Activated CD8-positive, alpha-beta T cell treated with anti-CD3 and anti-CD28 coated beads for 36 hours (primary cell): ENCODE results near the gene ADAMTS20. TPM values are rescaled to one million over a fixed set of nuclear protein-coding genes. Genes with fewer than 3 reads are reported as not detected.

ENCODE experiments used
- ATAC-seq: fragments of 200-7000 bp; cut with Tn5 transposase; one replicate; pipeline ENCODE4 v1.10.0; 2021; ENCODE audit warnings: mild to moderate bottlenecking, moderate library complexity
- CTCF ChIA-PET: fragments of 350-600 bp; sonication (Branson Sonifier 250); formaldehyde crosslinking; loops from one replicate; lab custom pipeline; 2021; ENCODE audit warnings: antibody characterized with exemption; lab: Charles Lee
- POLR2A ChIA-PET: fragments of 350-600 bp; sonication (Branson Sonifier 250); formaldehyde crosslinking; loops from one replicate; lab custom pipeline; 2021; ENCODE audit warnings: antibody characterized with exemption; lab: Charles Lee
- DNase-seq: peaks from one replicate; pipeline ENCODE4 v3.0.0-alpha.2; 2020
- H3K27ac Mint-ChIP-seq: one replicate; pipeline ENCODE4 v1.8.0; 2021; ENCODE audit warnings: mild to moderate bottlenecking, mixed read lengths
- H3K27me3 Mint-ChIP-seq: one replicate; pipeline ENCODE4 v1.8.0; 2021; ENCODE audit warnings: mixed read lengths
- H3K36me3 Mint-ChIP-seq: one replicate; pipeline ENCODE4 v1.8.0; 2021; ENCODE audit warnings: low read depth, mixed read lengths
- H3K4me1 Mint-ChIP-seq: one replicate; pipeline ENCODE4 v1.8.0; 2021; ENCODE audit warnings: low read depth, mixed read lengths
- H3K4me3 Mint-ChIP-seq: one replicate; pipeline ENCODE4 v1.8.0; 2021; ENCODE audit warnings: mild to moderate bottlenecking, moderate library complexity, mixed read lengths
- H3K9me3 Mint-ChIP-seq: one replicate; pipeline ENCODE4 v1.8.0; 2021; ENCODE audit warnings: mixed read lengths
- intact Hi-C: fragments of 100-400 bp; cut with micrococcal nuclease; formaldehyde crosslinking; loops from one replicate; pipeline ENCODE4 v1.10.0; 2022
- total RNA-seq, 2 experiments: library from RNA; stranded (reverse); gene quantifications; one replicate each; pipeline ENCODE4 v1.2.3, GENCODE V29; 2021
- TF ChIP-seq, protein P1 (sequence below): fragments of 200-600 bp; IDR thresholded peaks from one replicate; pipeline ENCODE4 v1.8.0; 2022; ENCODE audit warnings: antibody characterized with exemption, mild to moderate bottlenecking

ADAMTS20 gene
- total RNA-seq, 2 experiments from 2014 or later = not detected

GRCh38 chr12:43402436-43402835, 149.6 kb downstream of the ADAMTS20 start:
- CTCF ChIA-PET = no interaction called here
- Mint-ChIP-seq H3K9me3 (no peaks in the 10 kb centered on the region), H3K4me1 (no peaks in the 10 kb centered on the region), H3K27me3 (no peaks in the 10 kb centered on the region), H3K27ac (no peak overlapping the region), H3K4me3 (no peak overlapping the region), H3K36me3 (no peaks in the 10 kb centered on the region)
- TF ChIP-seq, protein P1, sequence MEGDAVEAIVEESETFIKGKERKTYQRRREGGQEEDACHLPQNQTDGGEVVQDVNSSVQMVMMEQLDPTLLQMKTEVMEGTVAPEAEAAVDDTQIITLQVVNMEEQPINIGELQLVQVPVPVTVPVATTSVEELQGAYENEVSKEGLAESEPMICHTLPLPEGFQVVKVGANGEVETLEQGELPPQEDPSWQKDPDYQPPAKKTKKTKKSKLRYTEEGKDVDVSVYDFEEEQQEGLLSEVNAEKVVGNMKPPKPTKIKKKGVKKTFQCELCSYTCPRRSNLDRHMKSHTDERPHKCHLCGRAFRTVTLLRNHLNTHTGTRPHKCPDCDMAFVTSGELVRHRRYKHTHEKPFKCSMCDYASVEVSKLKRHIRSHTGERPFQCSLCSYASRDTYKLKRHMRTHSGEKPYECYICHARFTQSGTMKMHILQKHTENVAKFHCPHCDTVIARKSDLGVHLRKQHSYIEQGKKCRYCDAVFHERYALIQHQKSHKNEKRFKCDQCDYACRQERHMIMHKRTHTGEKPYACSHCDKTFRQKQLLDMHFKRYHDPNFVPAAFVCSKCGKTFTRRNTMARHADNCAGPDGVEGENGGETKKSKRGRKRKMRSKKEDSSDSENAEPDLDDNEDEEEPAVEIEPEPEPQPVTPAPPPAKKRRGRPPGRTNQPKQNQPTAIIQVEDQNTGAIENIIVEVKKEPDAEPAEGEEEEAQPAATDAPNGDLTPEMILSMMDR = no peak
- ATAC-seq (no peak), DNase-seq (no peak)
- POLR2A ChIA-PET = no interaction called here
- intact Hi-C loops = no loop called here

GRCh38 chr12:43401096-43401495, 150.9 kb downstream of the ADAMTS20 start:
- CTCF ChIA-PET = no interaction called here
- POLR2A ChIA-PET = no interaction called here
- DNase-seq = no peak
- no peak overlapping the region for H3K27ac Mint-ChIP-seq
- H3K4me3 Mint-ChIP-seq = no peak overlapping the region
- TF ChIP-seq, protein P1 = no peak
- no peaks in the 10 kb centered on the region for H3K4me1 Mint-ChIP-seq
- no peak for ATAC-seq
- intact Hi-C loops = no loop called here
- H3K9me3 Mint-ChIP-seq = no peaks in the 10 kb centered on the region
- no peaks in the 10 kb centered on the region for H3K36me3 Mint-ChIP-seq
- no peaks in the 10 kb centered on the region for H3K27me3 Mint-ChIP-seq

DNA sequence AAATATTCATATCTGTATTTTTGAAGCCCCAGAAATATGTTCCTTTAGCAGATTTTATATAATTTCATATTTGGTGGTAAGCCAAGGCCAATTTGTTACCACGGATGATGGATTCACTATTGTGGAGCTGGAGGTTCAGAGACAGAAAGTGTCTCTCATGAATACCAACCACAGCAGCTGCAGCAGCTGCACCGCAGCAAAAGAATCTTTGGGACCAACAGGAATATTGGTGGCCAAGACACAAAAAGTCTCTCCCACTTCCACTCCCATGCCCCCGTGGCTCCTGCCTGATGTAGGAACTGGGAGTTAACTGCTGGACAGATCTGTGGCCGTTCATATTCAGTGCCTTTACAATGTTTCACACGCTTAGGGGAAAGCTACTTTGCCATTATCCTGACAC, 155.3 kb downstream of the ADAMTS20 start:
- H3K36me3 Mint-ChIP-seq = no peaks in the 10 kb centered on the region
- TF ChIP-seq, protein P1 = no peak
- intact Hi-C loops = no loop called here
- ATAC-seq (no peak), DNase-seq (no peak)
- H3K4me1 Mint-ChIP-seq = no peaks in the 10 kb centered on the region
- no peak overlapping the region for H3K27ac Mint-ChIP-seq
- ChIA-PET CTCF (no interaction called here), POLR2A (no interaction called here)
- H3K27me3 Mint-ChIP-seq = no peaks in the 10 kb centered on the region
- no peaks in the 10 kb centered on the region for H3K9me3 Mint-ChIP-seq
- H3K4me3 Mint-ChIP-seq = no peak overlapping the region

- no peak overlapping the region for H3K27ac Mint-ChIP-seq
- no peaks in the 10 kb centered on the region for H3K27me3 Mint-ChIP-seq
- no peaks in the 10 kb centered on the region for H3K4me1 Mint-ChIP-seq
- ChIA-PET POLR2A (no interaction called here), CTCF (no interaction called here)
- no peaks in the 10 kb centered on the region for H3K9me3 Mint-ChIP-seq
- ATAC-seq (no peak), DNase-seq (no peak)
- H3K4me3 Mint-ChIP-seq = no peak overlapping the region
- intact Hi-C loops = no loop called here
- no peaks in the 10 kb centered on the region for H3K36me3 Mint-ChIP-seq
- TF ChIP-seq, protein P1 = no peak
Measured at GRCh38 chr12:43392116-43392515, 159.9 kb downstream of the ADAMTS20 start.

GRCh38 chr12:43381879-43382278, 170.1 kb downstream of the ADAMTS20 start:
- H3K27me3 Mint-ChIP-seq = no peaks in the 10 kb centered on the region
- no peak overlapping the region for H3K4me3 Mint-ChIP-seq
- DNase-seq (no peak), ATAC-seq (no peak)
- TF ChIP-seq, protein P1 = no peak
- intact Hi-C loops = no loop called here
- H3K9me3 Mint-ChIP-seq = peaks cover 17% of the 10 kb centered on the region
- ChIA-PET CTCF (no interaction called here), POLR2A (no interaction called here)
- no peaks in the 10 kb centered on the region for H3K4me1 Mint-ChIP-seq
- no peaks in the 10 kb centered on the region for H3K36me3 Mint-ChIP-seq
- H3K27ac Mint-ChIP-seq = no peak overlapping the region
